A673 (cell line): Measurements from ENCODE around the gene CFAP46.

Source experiments
- CTCF ChIP-seq: fragments of 300-800, 200-600 bp; sonication (generic); conservative IDR thresholded peaks from 2 replicates; pipeline ENCODE4 v1.5.1; 2017; ENCODE audit warnings: low read depth, mild to moderate bottlenecking, antibody characterized with exemption, low read length, moderate library complexity, mixed read lengths
- EZH2 ChIP-seq: fragments of 200-600 bp; sonication (generic); IDR thresholded peaks from 2 replicates; pipeline ENCODE4 v1.6.1; 2017; ENCODE audit warnings: borderline replicate concordance, low read depth, mild to moderate bottlenecking, mixed read lengths, antibody characterized with exemption, low read length; ENCODE audit not compliant: poor library complexity, severe bottlenecking

- TF ChIP-seq CTCF (no peak), EZH2 (no peak)
These were observed 37.3 kb downstream of the CFAP46 start for GRCh38 chr10:132904814-132905649.
